HepG2 (cell line): ENCODE data around the gene STRADA. TPM values are rescaled to one million over a fixed set of nuclear protein-coding genes. Genes with fewer than 3 reads are reported as not detected.
A peak's percentile ranks its signal among the peaks of the same experiment; 100 is the strongest.

Source experiments
- AGO2 ChIP-seq: fragments of 200-400 bp; formaldehyde crosslinking; optimal IDR thresholded peaks from 2 replicates; pipeline ENCODE3; 2017; ENCODE audit warnings: mild to moderate bottlenecking, low read depth, low read length, moderate library complexity
- AKAP8 ChIP-seq: sonication (generic); formaldehyde crosslinking; IDR thresholded peaks from 2 replicates; pipeline ENCODE4 v1.5.1; 2020; ENCODE audit warnings: mild to moderate bottlenecking, missing genetic modification reagents
- CENPX ChIP-seq: sonication (generic); formaldehyde crosslinking; IDR thresholded peaks from 2 replicates; pipeline ENCODE4 v1.9.0; 2021; ENCODE audit warnings: mild to moderate bottlenecking, missing genetic modification reagents, moderate library complexity
- DNMT3B ChIP-seq: conservative IDR thresholded peaks from 2 replicates; pipeline ENCODE4 v1.6.1; 2016; ENCODE audit warnings: missing biosample characterization, control low read depth
- ETS1 ChIP-seq: sonication (generic); formaldehyde crosslinking; IDR thresholded peaks from 2 replicates; pipeline ENCODE4 v1.4.0; 2020; ENCODE audit warnings: missing genetic modification reagents
- HMG20A ChIP-seq: IDR thresholded peaks from 2 replicates; pipeline ENCODE4 v1.6.1; 2016; ENCODE audit warnings: borderline replicate concordance
- KLF6 ChIP-seq: IDR thresholded peaks from 2 replicates; pipeline ENCODE4 v1.8.0; 2016; ENCODE audit warnings: missing biosample characterization, missing genetic modification reagents
- MIER3 ChIP-seq: IDR thresholded peaks from 2 replicates; pipeline ENCODE4 v1.6.1; 2016; ENCODE audit warnings: missing compliant biosample characterization, borderline replicate concordance
- NCOA1 ChIP-seq: sonication (generic); formaldehyde crosslinking; IDR thresholded peaks from 2 replicates; pipeline ENCODE4 v1.9.0; 2021; ENCODE audit warnings: missing genetic modification reagents
- PLRG1 ChIP-seq: fragments of 450-650 bp; conservative IDR thresholded peaks from 2 replicates; pipeline ENCODE4 v1.6.1; 2016
- PLSCR1 ChIP-seq: sonication (generic); formaldehyde crosslinking; IDR thresholded peaks from 2 replicates; pipeline ENCODE4 v1.5.0; 2020; ENCODE audit warnings: missing genetic modification reagents, mild to moderate bottlenecking, borderline replicate concordance
- TAF15 ChIP-seq: fragments of 200-400 bp; formaldehyde crosslinking; IDR thresholded peaks from one replicate; pipeline ENCODE4 v1.6.1; 2018; ENCODE audit warnings: mild to moderate bottlenecking, low read depth, low read length; ENCODE audit not compliant: poor library complexity, severe bottlenecking
- TFE3 ChIP-seq: IDR thresholded peaks from 2 replicates; pipeline ENCODE4 v1.6.1; 2016
- ZC3H4 ChIP-seq: sonication (generic); formaldehyde crosslinking; IDR thresholded peaks from 2 replicates; pipeline ENCODE4 v1.4.0; 2020; ENCODE audit warnings: missing genetic modification reagents, borderline replicate concordance
- ZEB1 ChIP-seq: IDR thresholded peaks from 2 replicates; pipeline ENCODE4 v1.6.1; 2012; ENCODE audit warnings: mild to moderate bottlenecking, low read depth, inconsistent platforms; ENCODE audit not compliant: insufficient replicate concordance
- ZFP1 ChIP-seq: IDR thresholded peaks from 2 replicates; pipeline ENCODE4 v1.6.1; 2016
- ZHX1 ChIP-seq: sonication (generic); formaldehyde crosslinking; IDR thresholded peaks from 2 replicates; pipeline ENCODE4 v1.8.1; 2022; ENCODE audit warnings: low read depth, mild to moderate bottlenecking, missing genetic modification reagents
- ZMYM4 ChIP-seq: sonication (generic); formaldehyde crosslinking; IDR thresholded peaks from 2 replicates; pipeline ENCODE4 v1.8.1; 2023; ENCODE audit warnings: mild to moderate bottlenecking, missing genetic modification reagents
- ZNF343 ChIP-seq: sonication (generic); formaldehyde crosslinking; IDR thresholded peaks from 2 replicates; pipeline ENCODE4 v1.4.0; 2020; ENCODE audit warnings: mild to moderate bottlenecking, missing genetic modification reagents
- ZNF367 ChIP-seq: sonication (generic); formaldehyde crosslinking; IDR thresholded peaks from 2 replicates; pipeline ENCODE4 v1.4.0; 2020; ENCODE audit warnings: missing genetic modification reagents, borderline replicate concordance
- ZNF878 ChIP-seq: sonication (generic); formaldehyde crosslinking; IDR thresholded peaks from 2 replicates; pipeline ENCODE4 v1.8.1; 2023; ENCODE audit warnings: mild to moderate bottlenecking, missing genetic modification reagents, moderate library complexity
- ZSCAN12 ChIP-seq: sonication (generic); formaldehyde crosslinking; IDR thresholded peaks from 2 replicates; pipeline ENCODE4 v1.9.0; 2021; ENCODE audit warnings: mild to moderate bottlenecking, missing genetic modification reagents
- polyA plus RNA-seq, 8 experiments: library from polyadenylated mRNA; depleted of rRNA in 3 of 8; stranded (reverse) in 7 of 8; unstranded in 1 of 8; fragments of >200 nt; fragmentation: Illumina TruSeq in 4 of 8; extraction: Trizol in 4 of 8; gene quantifications; 2 replicates each; pipeline versions ENCODE4 v1.2.1 to v1.2.3, GENCODE V29; 2011 to 2016; ENCODE audit warnings: low read depth in 4 of 8, missing spikeins in 1 of 8, mixed read lengths in 1 of 8; ENCODE audit not compliant: insufficient read depth in 1 of 8
- total RNA-seq, 5 experiments: library from RNA; depleted of rRNA; stranded (reverse); fragments of >200 nt; fragmentation: Illumina TruSeq; extraction: Trizol; gene quantifications; 2 replicates each; pipeline ENCODE4 v1.2.3, GENCODE V29; 2016; ENCODE audit warnings: low read depth in 1 of 5
- TF ChIP-seq, protein P1 (sequence below): sonication (generic); formaldehyde crosslinking; IDR thresholded peaks from 2 replicates; pipeline ENCODE4 v1.5.0; 2020; ENCODE audit warnings: missing genetic modification reagents
- TF ChIP-seq, protein P2 (sequence below): sonication (generic); formaldehyde crosslinking; IDR thresholded peaks from 2 replicates; pipeline ENCODE4 v1.4.0; 2020; ENCODE audit warnings: missing genetic modification reagents

STRADA gene
- total and polyA plus RNA-seq, 2 of the 13 experiments (the other 11 are each of a cell fraction or from before 2014, with no cell fraction given), result 17.6 to 17.9 TPM

DNA sequence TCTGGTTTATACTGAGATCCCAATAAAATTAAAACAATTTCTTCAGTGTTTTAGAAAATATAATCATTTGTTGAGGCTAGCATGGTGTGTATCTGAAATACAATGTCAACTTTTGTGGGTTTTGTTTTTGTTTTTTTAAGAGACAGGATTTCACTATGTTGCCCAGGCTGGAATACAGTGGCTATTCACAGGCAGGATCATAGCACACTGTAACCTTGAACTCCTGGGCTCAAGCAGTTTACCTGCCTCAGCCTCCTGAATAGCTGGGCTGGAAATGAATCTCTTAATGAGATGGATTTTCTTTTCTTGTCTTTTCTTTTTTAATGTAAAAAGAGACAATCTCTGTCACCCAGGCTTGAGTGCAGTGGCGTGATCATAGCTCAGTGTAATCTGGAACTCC, 44.5 kb upstream of the STRADA start (continued):
- TF ChIP-seq MIER3 (CRISPR knock-in tag) (peak; percentile 35; the same call in 1 of the 2 replicates), ETS1 (CRISPR knock-in tag) (no peak), AKAP8 (CRISPR knock-in tag) (no peak), DNMT3B (CRISPR knock-in tag) (no peak), PLRG1 (no peak), KLF6 (CRISPR knock-in tag) (no peak), ZC3H4 (CRISPR knock-in tag) (no peak), ZEB1 (no peak), ZMYM4 (CRISPR knock-in tag) (no peak), ZNF367 (no peak), AGO2 (no peak), ZNF878 (no peak), CENPX (CRISPR knock-in tag) (no peak), NCOA1 (CRISPR knock-in tag) (no peak), HMG20A (CRISPR knock-in tag) (peak; percentile 20; the same call in 1 of the 2 replicates), TFE3 (CRISPR knock-in tag) (no peak), ZNF343 (CRISPR knock-in tag) (no peak), PLSCR1 (CRISPR knock-in tag) (no peak), ZSCAN12 (no peak), TAF15 (no peak), ZHX1 (CRISPR knock-in tag) (no peak), ZFP1 (0 out of 2 replicates have a peak, but pooled peaks have one; percentile 50)
- TF ChIP-seq, protein P1, sequence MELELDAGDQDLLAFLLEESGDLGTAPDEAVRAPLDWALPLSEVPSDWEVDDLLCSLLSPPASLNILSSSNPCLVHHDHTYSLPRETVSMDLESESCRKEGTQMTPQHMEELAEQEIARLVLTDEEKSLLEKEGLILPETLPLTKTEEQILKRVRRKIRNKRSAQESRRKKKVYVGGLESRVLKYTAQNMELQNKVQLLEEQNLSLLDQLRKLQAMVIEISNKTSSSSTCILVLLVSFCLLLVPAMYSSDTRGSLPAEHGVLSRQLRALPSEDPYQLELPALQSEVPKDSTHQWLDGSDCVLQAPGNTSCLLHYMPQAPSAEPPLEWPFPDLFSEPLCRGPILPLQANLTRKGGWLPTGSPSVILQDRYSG (CRISPR knock-in tag), result no peak
- TF ChIP-seq, protein P2, sequence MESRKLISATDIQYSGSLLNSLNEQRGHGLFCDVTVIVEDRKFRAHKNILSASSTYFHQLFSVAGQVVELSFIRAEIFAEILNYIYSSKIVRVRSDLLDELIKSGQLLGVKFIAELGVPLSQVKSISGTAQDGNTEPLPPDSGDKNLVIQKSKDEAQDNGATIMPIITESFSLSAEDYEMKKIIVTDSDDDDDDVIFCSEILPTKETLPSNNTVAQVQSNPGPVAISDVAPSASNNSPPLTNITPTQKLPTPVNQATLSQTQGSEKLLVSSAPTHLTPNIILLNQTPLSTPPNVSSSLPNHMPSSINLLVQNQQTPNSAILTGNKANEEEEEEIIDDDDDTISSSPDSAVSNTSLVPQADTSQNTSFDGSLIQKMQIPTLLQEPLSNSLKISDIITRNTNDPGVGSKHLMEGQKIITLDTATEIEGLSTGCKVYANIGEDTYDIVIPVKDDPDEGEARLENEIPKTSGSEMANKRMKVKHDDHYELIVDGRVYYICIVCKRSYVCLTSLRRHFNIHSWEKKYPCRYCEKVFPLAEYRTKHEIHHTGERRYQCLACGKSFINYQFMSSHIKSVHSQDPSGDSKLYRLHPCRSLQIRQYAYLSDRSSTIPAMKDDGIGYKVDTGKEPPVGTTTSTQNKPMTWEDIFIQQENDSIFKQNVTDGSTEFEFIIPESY (CRISPR knock-in tag), result no peak
